GM18861 (cell line): Measurements from ENCODE around the gene FMN2.
"Not testable (repeated sequence)": the region's sequence is repeated elsewhere in the genome, so short reads cannot be mapped to it uniquely, and the experiment has no call there.

Source experiments
- ATAC-seq: cut with Tn5 transposase; IDR thresholded peaks from one replicate; pipeline ENCODE4 v1.9.1; 2021; ENCODE audit not compliant: unreplicated experiment

The FMN2 gene

GRCh38 chr1:240244968-240245628 lies 153.4 kb downstream of the FMN2 start:
- no peak for ATAC-seq

- ATAC-seq = no peak
These were observed 153.9 kb downstream of the FMN2 start for GRCh38 chr1:240245629-240246020.

GRCh38 chr1:240247899-240248298 lies 156.2 kb downstream of the FMN2 start:
- ATAC-seq = no peak

DNA sequence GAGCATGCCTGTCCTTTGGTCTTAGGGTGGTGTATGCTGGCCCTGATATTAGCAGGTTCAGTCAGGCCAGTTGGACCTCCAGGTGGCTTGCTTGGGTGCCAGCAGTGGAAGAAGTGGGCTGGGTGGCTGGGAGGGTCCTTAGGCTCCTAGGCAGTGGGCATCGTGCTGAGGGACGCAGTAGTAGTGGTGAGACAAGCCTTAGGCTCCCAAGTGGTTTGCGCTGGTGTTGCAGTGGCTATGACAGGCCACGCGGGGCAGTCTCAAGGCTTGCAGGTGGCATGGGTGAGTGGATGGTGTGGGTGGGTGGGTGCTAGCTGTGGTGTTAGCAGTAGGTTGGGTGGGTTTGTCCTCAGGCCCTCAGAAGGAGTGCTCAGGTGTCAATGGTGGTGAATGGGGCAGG lies 162.3 kb downstream of the FMN2 start:
- no peak for ATAC-seq

DNA sequence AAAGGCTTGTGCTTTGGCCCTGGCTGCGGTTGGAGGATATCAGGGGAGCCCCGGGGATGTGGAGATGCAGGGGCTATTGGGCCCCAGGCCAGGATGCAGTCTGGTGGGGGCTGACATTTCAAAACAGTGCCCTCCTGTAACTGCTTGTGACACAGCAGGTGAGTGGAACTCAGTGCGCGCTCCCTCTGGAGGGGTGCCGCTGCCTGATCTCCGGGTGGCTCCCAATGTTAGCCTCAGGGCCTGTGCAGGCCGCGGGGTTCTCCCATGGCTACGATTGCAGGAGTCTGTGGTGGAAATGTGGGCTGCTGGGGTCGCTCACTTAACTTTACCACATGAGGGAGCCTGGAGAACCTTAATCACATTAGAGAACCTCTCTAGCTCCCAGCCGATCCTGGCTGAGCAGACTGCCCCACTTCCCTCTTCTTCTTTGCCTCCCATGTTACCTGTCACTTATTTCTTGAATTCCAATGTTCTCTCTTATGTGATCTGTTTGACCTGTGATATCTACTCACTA lies 163.2 kb downstream of the FMN2 start:
- no peak for ATAC-seq

DNA sequence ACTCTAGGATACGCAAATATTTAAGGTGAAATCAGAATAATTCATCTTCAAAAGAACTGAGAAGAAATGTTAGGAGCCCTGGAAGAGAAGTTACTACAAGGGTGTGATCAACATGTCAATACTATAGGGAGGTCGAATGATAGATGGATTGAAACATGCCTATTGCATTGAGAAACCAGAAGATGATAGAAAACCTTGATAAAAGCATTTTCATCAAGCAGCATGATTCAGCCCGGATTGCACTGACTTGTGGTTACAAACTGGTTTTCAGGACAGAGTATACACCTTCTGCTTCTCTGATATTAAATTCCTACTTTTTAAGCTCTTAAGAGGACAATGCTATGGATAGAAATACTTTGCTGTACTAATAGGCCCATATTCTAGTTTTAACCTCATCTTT lies 164.2 kb downstream of the FMN2 start:
- ATAC-seq = no peak

DNA sequence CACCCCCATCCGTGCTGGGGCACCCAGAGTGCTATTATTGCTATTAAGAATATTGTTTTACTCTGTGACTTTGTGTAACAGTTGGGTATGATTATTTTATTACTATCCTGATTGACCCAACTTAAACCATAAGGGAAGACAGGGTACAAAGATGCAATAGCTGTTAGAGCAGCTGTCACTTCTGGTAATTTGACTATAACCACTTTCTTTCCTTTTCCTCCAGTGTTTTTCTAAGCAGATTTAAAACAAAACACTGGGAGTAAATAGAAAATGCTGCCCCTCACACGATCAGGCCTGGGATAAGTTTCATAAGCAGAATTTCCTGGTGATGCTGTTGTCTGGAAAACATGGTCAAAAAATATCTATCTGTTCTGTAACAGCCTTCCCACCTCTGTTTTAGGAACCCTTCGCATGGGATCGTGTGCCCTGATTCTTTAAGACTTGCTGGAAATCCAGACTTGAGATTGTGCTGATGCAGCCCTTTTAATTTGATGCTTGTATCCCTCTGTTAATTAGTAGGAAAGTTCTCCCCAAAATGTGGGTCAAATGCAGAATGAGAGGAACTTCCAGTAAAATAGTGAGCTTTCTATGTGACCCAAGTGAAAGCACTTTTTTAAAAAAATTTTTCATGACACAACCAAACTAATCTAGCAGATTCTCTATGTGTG lies 165.3 kb downstream of the FMN2 start:
- no peak for ATAC-seq

GRCh38 chr1:240258910-240259309 lies 167.2 kb downstream of the FMN2 start:
- no peak for ATAC-seq

DNA sequence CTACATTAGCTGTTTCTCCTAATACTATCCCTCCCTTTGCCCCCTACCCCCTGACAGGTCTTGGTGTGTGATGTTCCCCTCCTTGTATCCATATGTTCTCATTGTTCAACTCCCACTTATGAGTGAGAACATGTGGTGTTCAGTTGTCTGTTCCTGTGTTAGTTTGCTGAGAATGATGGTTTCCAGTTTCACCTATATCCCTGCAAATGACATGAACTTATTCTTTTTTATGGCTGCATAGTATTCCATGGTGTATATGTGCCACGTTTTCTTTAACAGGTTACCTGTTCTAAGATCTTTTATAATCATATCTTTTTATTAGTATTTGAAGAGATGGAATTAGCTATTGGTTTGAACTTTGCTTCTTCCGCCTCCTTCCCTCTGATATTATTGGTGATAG lies 172.8 kb downstream of the FMN2 start:
- not testable (repeated sequence) for ATAC-seq

- no peak for ATAC-seq
These were observed 179.4 kb downstream of the FMN2 start for GRCh38 chr1:240271081-240271480.

DNA sequence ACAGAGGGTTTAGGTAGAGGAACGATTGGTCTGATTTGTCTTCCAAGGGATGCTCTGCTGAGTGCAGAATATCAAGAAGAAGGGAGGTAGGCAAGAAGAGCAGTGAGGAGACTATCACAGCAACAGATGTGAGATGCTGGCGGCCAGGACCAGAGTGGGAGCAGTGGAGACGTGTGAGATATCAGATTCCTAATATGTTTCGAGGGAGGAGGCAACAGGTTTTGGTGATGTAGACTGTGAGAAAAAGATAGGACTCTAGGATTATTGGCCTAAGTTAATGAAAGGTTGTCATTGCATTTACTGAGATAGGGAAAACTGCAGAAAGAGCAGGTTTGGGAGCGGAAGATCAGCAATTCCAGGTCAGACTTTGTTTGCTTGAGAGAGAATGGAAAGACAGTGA lies 182.9 kb downstream of the FMN2 start:
- no peak for ATAC-seq

DNA sequence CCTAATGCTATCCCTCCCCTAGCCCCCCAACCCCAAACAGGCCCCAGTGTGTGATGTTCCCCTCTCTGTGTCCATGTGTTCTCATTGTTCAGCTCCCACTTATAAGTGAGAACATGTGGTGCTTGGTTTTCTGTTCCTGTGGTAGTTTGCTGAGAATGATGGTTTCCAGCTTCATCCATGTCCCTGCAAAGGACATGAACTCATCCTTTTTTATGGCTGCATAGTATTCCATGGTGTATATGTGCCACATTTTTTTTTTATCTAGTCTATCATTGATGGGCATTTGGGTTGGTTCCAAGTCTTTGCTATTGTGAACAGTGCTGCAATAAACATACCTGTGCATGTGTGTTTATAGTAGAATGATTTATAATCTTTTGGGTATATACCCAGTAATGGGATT lies 183.5 kb downstream of the FMN2 start:
- not testable (repeated sequence) for ATAC-seq

DNA sequence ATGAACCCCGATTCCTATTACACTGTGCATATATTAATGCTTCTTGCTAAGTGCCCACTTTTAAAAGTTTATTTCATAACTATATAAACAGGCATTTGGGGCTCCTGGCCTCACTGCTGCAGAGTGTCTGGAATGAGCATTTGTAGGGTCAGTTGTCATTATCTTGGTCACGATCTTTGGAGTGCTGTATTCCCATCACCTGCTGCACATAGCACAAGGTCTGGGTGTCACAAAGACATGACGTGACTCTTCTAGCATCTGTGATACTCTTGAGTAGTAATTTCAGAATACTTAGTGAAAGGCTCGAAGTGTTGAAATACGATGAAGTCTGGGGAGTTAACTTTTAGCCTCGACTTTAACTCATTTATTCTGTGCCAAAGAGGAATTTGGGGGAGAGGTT lies 186.4 kb downstream of the FMN2 start:
- no peak for ATAC-seq

DNA sequence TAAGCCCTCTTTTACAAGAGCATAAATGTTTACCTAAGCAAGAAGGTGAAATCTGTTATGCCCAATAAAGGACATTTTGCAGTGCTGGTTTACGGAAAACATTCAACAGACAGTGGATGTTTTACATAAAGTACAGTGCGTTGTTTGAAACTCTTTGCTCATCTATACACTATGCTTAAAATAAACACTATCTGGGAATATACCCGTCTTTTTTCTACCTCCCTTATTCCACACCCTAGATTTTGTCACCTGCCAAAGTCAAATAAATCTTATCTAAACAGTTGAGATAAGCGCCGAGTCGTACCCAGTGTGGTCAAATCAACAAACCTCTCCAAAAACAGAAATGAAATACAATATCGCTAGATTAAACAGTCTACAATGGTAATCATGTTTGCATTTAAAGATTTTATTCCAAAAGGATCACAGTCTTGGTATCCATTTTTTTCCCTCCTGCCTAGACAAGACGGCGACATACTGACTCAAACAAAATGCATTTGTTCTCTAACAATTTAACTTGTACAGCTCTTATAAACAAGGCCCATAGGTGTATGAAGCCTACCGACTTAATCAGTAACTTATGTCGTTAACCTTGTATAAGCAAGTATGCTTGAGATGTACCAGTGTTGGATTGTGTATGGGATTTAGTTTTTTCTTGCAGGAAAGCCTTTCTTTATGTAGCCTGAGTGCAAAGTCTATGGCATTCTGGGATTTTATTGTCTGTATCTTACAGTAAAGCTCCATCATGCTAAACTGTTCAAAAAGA lies 189.1 kb downstream of the FMN2 start:
- no peak for ATAC-seq

GRCh38 chr1:240282061-240282830 lies 190.6 kb downstream of the FMN2 start:
- no peak for ATAC-seq

GRCh38 chr1:240284656-240285414 lies 193.2 kb downstream of the FMN2 start:
- ATAC-seq = no peak

DNA sequence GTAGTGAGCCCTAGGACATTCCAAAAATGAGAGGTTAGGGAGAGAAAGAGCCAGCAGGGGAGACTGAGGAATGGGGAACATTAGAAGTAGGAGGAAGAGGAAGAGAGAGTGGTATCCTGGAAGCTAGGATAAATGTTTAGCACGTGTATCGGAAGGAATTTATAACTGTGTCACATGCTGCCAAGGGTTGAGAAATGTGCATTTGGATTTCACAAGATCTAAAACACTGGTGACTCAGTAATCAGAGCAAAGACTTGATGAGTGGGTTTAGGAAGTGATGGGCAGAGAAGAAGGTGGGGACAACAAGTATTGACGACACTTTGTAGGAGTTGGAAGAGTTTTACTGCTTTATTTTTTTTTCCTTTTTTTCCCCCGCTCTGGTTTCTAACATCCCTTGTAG lies 193.9 kb downstream of the FMN2 start:
- ATAC-seq = no peak

- ATAC-seq = no peak
These were observed 196.0 kb downstream of the FMN2 start for GRCh38 chr1:240287722-240288121.

DNA sequence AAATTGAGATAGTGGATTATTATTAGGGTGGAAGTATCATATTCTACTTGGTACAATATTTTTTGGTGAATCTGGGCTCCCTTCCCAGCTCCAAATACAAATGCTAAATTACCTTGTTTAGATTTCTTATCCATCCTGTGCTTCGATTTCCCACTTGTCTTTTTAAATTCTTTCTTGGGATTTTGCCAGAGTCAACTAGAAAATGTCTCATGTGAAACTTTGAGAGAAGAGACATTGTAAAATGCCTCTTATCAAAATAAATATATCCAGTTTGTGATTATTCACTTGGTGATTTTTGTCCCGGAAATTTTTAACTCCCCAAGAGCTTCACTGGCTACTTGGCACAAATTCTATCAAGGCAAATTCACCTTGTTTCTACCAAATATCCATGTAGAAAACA lies 202.0 kb downstream of the FMN2 start:
- no peak for ATAC-seq

GRCh38 chr1:240294566-240294965 lies 202.9 kb downstream of the FMN2 start:
- no peak for ATAC-seq
